Gastrocnemius medialis (tissue), 4 donors: ENCODE measurements around the gene MEGF8.

Experiments
- CTCF ChIP-seq, 5 experiments: fragments of 450-650 bp in 3 of 5; fragments of 200-600 bp in 2 of 5; sonication (generic) in 2 of 5; IDR thresholded peaks in 4 of 5; conservative IDR thresholded peaks in 1 of 5; 1 replicate in 4 of 5; 2 replicates in 1 of 5; pipeline ENCODE4 v1.5.1; 2016 to 2019; ENCODE audit warnings: antibody characterized with exemption in 5 of 5, mild to moderate bottlenecking in 3 of 5, moderate library complexity in 3 of 5
- POLR2A ChIP-seq, 2 donors: fragments of 450-650 bp; IDR thresholded peaks; one replicate each; pipeline ENCODE4 v1.6.1; 2017; ENCODE audit warnings: antibody characterized with exemption in 2 of 2, mild to moderate bottlenecking in 2 of 2, moderate library complexity in 2 of 2

- TF ChIP-seq CTCF (IDR thresholded peaks at IDR 0.05 in 4 of 5, conservative IDR thresholded peaks at IDR 0.05 in 1 of 5): no peak
- no peak for TF ChIP-seq POLR2A (IDR thresholded peaks at IDR 0.05)
Measured at GRCh38 chr19:42376177-42376555, 50.7 kb downstream of the MEGF8 start.
